ENCODE results near the gene INPP5A. TPM values are rescaled to one million over a fixed set of nuclear protein-coding genes. Genes with fewer than 3 reads are reported as not detected.
"Not testable (repeated sequence)": the region's sequence is repeated elsewhere in the genome, so short reads cannot be mapped to it uniquely, and the experiment has no call there.

INPP5A gene
- total RNA-seq, 1 donor from 2014 or later: 14.3 TPM

DNA sequence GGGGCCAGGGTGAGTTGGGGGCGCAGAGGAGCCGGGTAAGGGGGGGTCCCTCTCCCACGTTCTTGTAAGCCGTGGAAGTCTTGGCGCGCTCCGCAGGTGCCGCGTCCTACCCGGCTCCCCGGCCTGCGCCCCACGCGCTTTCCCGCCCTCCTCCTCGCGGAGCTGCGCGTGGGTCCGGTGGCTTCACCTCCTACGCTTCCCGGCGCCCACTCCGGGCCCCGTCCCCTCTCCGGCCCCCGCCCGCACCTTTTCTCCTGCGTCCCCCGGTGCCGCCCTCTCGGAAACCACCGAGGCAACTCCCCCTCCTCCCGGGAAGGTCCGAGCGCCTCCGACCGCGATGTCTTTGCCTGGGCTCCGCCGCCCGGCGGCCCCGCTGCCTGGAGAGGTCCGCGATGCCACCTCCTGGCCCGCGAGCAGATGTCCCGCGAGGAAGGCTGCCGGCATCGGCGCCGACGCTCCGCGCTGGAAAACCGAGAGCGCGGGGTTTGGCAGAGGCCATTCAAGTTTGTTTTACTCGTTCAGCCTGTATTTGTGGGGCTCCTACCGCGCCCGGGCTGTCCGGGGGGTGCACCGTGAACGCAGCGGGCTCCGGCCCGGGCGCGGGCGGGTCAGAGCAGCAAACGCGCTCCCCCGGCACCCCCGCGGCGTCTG, 250.7 kb downstream of the INPP5A start:
- peak; percentile 35 for ATAC-seq

GRCh38 chr10:132788831-132789219, 251.2 kb downstream of the INPP5A start:
- ATAC-seq: no peak

GRCh38 chr10:132789659-132790148, 252.1 kb downstream of the INPP5A start:
- no peak for ATAC-seq

GRCh38 chr10:132790470-132790869, 252.9 kb downstream of the INPP5A start:
- ATAC-seq: no peak

- ATAC-seq: no peak
Measured at GRCh38 chr10:132790934-132791829, 253.6 kb downstream of the INPP5A start.

DNA sequence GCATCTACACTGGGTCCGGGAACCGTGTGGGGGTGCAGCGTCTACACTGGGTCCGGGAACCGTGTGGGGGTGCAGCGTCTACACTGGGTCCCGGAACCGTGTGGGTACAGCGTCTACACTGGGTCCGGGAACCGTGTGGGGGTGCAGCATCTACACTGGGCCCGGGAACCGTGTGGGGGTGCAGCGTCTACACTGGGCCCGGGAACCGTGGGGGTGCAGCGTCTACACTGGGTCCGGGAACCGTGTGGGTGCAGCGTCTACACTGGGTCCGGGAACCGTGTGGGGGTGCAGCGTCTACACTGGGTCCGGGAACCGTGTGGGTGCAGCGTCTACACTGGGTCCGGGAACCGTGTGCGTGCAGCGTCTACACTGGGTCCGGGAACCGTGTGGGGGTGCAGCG, 254.5 kb downstream of the INPP5A start:
- not testable (repeated sequence) for ATAC-seq

GRCh38 chr10:132792796-132793195, 255.2 kb downstream of the INPP5A start:
- no peak for ATAC-seq

DNA sequence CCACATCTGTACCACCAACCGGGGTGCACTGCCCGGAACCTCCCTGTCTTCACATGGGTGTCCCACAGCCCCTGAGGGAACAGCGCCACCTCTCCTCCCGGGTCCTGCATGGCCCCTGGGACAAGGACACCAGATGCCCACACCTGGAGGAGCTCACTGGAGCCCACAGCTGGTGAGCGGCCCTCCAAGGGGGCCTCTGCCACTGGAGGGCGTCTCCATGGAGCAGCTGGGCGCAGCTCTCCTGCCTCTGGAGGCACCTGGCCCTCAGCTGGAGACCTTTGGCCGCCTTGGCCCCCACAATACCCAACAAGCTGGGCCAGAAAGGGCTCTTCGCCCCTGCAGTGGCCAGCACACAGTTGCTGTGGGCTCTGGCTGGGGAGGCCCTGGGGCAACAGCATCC, 255.6 kb downstream of the INPP5A start:
- no peak for ATAC-seq

- ATAC-seq: no peak
Measured at GRCh38 chr10:132793871-132794849, 256.6 kb downstream of the INPP5A start.

- ATAC-seq: no peak
Measured at GRCh38 chr10:132796846-132797245, 259.3 kb downstream of the INPP5A start.

DNA sequence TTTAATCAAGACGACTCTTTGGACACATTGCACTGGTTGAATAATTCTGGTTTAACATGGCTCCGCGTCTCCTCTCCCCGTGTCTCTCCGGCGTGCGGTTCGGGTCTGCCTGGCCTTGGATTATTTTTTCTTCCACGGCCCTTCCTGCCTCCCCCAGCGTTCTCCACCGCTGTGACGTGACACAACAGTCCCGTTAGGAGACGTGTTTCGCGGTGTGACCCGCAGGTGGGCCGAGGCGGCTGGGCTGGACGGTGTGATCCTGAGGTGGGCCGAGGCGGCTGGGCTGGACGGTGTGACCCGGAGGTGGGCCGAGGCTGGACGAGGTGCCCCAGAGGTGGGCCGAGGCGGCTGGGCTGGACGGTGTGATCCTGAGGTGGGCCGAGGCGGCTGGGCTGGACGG, 260.4 kb downstream of the INPP5A start:
- not testable (repeated sequence) for ATAC-seq

DNA sequence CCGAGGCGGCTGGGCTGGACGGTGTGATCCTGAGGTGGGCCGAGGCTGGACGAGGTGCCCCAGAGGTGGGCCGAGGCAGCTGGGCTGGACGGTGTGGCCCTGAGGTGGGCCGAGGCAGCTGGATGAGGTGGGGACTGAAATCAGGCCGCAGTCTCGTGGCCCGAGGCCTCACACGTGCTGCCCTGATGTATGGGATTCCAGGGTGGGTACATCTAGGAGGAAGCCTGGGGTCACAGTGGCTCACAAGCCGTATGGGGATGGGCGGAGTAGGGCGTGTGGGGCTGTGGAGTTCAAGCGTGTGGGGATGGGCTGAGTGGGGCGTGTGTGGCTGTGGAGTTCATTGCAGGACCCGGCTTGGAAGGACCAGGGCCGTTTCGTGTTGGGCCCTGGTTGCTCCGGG, 260.8 kb downstream of the INPP5A start:
- no peak for ATAC-seq

DNA sequence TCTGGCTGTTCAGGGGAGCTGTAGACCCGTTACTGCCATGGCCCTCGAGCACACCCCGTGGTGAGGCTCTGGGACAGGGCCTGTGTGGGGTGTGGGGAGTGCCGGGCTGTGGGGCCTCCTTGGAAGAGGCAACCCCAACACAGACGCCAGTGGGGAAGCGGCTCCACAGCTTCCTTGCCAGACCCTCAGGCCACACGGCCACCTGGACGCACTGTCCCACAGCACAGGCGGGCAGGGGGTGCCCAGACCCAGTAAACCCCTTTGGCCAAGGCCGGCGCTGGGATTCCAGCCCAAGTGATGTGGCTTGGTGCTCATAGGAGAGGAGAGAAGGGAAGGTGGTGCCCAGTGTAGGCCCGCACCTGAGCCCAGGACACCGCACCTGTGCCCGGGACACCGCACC, 261.3 kb downstream of the INPP5A start:
- no peak for ATAC-seq

GRCh38 chr10:132799865-132800264, 262.3 kb downstream of the INPP5A start:
- ATAC-seq: no peak

GRCh38 chr10:132802048-132802447, 264.5 kb downstream of the INPP5A start:
- no peak for ATAC-seq

DNA sequence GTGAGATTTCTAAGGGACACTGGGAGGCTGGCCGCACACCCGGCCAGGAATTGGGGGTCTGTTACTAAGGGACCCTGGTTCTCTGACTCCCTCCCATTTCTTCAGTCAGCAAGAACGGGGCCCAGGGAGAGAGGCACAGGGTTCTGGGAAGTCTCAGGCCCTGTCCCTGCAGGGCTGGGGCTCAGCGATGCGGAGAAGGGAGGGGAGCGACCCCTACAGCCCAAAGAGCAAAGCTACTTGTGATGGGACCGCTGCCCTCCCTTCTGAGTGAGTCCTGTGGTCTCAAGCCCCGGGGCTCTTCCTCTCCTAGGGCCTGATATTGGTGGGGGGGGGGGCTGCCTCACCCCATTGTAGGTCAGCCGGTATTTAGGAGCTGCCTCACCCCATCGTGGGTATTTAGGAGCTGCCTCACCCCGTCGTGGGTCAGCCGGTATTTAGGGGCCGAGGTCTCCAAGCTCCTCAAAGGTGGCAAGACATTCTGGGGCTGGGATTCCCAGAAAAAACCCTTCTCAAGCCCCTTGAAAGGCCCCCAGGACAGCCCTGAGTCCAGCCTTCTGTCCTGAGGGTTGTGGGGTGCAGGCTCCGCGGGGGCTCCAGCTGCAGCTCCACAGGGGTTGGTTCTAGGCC, 265.2 kb downstream of the INPP5A start:
- ATAC-seq: no peak

DNA sequence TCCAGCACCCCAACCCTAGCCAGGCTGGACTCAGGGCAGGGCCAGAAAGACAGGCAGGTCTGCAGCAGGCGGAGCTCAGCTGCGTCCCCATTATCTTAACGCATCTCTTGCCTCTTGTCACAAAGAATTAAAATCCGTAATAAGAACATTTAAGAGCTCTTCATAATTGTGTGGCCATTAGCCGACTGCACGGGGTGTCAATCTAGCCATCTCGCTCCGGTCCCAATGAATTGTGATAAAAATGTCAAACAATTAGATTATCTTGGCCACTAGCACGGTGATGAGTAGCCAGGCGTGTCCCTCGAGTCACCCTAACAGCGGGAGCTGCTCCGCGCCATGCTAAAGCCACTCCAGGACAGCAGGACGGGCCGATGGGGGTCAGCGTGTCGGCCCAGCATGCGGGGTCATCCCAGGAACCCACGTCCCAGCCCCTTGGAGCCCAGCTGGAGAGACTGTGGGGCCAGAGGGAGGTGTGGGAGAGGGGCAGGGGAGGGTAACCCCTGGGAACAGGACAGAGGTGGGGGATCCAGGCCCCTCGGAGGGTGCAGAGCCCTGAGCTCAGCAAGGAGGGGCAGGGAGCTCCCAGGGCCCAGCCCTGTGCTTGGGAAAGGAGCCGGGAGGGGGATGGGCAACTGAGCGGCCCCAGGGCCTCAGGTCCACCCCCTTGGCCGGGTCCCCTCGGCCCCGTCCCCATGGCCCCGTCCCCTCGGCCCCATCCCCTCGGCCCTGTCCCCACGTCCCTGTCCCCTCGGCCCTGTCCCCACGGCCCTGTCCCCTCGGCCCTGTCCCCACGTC, 266.0 kb downstream of the INPP5A start:
- no peak for ATAC-seq

- ATAC-seq: no peak
Measured at GRCh38 chr10:132804287-132804686, 266.7 kb downstream of the INPP5A start.

- ATAC-seq: no peak
Measured at GRCh38 chr10:132804785-132805426, 267.3 kb downstream of the INPP5A start.

DNA sequence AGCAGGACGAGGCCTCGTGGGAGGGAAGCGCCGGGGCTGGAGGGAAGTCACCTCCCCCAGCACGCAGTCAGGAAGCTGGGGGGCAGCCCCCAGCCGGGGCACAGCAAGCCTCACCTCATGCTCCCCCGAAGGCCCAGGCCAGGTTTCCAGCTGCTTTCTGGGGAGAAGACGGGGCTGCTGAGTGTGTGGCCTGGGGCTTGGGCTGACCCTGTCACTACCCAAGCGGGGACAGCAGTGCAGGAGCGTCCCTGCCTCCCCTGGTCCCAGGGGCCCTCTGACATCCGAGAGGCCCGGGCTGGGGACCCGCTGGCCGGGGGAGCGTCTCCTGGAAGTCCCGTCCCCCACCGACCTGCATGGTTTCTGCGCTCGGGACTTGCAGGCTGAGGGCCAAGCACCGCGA, 268.0 kb downstream of the INPP5A start:
- ATAC-seq: no peak

DNA sequence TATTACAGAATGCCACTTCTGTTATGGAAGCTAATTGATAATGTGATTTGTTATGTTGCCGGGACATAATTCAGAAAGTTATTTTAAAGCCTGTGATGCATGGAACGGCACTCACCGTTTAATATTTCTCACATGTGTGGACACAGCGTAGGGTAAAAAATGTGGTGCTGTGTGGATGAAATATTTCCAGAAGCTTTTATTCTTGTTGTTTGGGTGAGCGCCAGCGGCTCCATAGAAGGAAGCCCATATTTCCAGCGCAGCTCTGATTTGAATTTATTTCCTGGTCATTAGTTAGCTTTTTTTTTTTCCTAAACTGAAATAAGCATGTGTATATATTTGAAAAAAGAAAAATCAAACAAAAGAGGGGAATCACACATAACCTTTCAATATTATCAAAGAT, 268.5 kb downstream of the INPP5A start:
- no peak for ATAC-seq

Measured in esophagus mucosa (tissue), 1 donor.